H1 (cell line): ENCODE data around the gene SH3GL1. TPM values are rescaled to one million over a fixed set of nuclear protein-coding genes. Genes with fewer than 3 reads are reported as not detected.

ENCODE experiments used
- CTCF ChIA-PET: fragments of 300-600 bp; sonication (Branson Sonifier 250); formaldehyde crosslinking; loops from one replicate; lab custom pipeline; 2021; ENCODE audit not compliant: partially characterized antibody; lab: Charles Lee
- POLR2A ChIA-PET: fragments of 300-600 bp; sonication (Branson Sonifier 250); formaldehyde crosslinking; loops from one replicate; lab custom pipeline; 2021; ENCODE audit warnings: inconsistent platforms; ENCODE audit not compliant: partially characterized antibody; lab: Charles Lee
- DNase-seq, 2 experiments: peaks; one replicate each; pipeline versions ENCODE4 v3.0.0 to v3.0.0-alpha.2; 2010 to 2022; ENCODE audit warnings: low spot score in 2 of 2, low read depth in 1 of 2, mixed read lengths in 1 of 2
- FAIRE-seq: peaks from 2 replicates; lab custom pipeline; 2011; peaks lifted over from hg19 to GRCh38; lab: Jason Lieb, UNC
- H2AFZ ChIP-seq: 2 replicates; pipeline ENCODE4 v1.8.1; 2012; ENCODE audit warnings: low read length, inconsistent platforms
- H2AK5ac ChIP-seq: 2 replicates; pipeline ENCODE4 v1.6.1; 2013; ENCODE audit warnings: low read depth, low read length
- H2BK120ac ChIP-seq: replicated peaks from 2 replicates; pipeline ENCODE3; 2013; ENCODE audit warnings: low read depth, low read length, inconsistent platforms
- H2BK12ac ChIP-seq: 2 replicates; pipeline ENCODE4 v1.6.1; 2013; ENCODE audit warnings: low read depth, low read length
- H2BK15ac ChIP-seq: 2 replicates; pipeline ENCODE4 v1.6.1; 2013; ENCODE audit warnings: low read length
- H2BK20ac ChIP-seq: 2 replicates; pipeline ENCODE4 v1.6.1; 2013; ENCODE audit warnings: low read length
- H2BK5ac ChIP-seq: 2 replicates; pipeline ENCODE4 v1.6.1; 2013; ENCODE audit warnings: low read depth, low read length
- H3K14ac ChIP-seq: 2 replicates; pipeline ENCODE4 v1.6.1; 2013; ENCODE audit warnings: inconsistent platforms; ENCODE audit not compliant: insufficient read length
- H3K18ac ChIP-seq: 2 replicates; pipeline ENCODE4 v1.6.1; 2013; ENCODE audit warnings: low read length; ENCODE audit errors: extremely low read depth
- H3K23ac ChIP-seq: 2 replicates; pipeline ENCODE4 v1.6.1; 2013; ENCODE audit warnings: inconsistent platforms; ENCODE audit not compliant: insufficient read length
- H3K23me2 ChIP-seq: 2 replicates; pipeline ENCODE4 v1.6.1; 2013; ENCODE audit warnings: low read depth, low read length
- H3K27ac ChIP-seq: 2 replicates; pipeline ENCODE4 v1.6.1; 2011; ENCODE audit warnings: low read depth, low read length, inconsistent platforms
- H3K27me3 ChIP-seq, 4 experiments: replicated peaks in 1 of 4; 1 replicate in 1 of 4; 2 replicates in 3 of 4; pipeline versions ENCODE4 v1.6.1 to v1.8.1; 2011 to 2013; ENCODE audit warnings: low read length in 3 of 4, mild to moderate bottlenecking in 3 of 4, inconsistent platforms in 2 of 4, mixed read lengths in 2 of 4, moderate library complexity in 1 of 4; ENCODE audit not compliant: control insufficient read depth in 3 of 4, insufficient read depth in 3 of 4; ENCODE audit errors: extremely low read depth in 1 of 4
- H3K36me3 ChIP-seq, 4 experiments: 2 replicates each; pipeline versions ENCODE4 v1.6.1 to v1.8.1; 2011 to 2013; ENCODE audit warnings: mild to moderate bottlenecking in 4 of 4, low read length in 3 of 4, moderate library complexity in 2 of 4, control low read depth in 1 of 4, inconsistent platforms in 1 of 4; ENCODE audit not compliant: insufficient read depth in 4 of 4, control insufficient read depth in 2 of 4
- H3K4ac ChIP-seq: replicated peaks from 2 replicates; pipeline ENCODE3; 2013; ENCODE audit warnings: low read length, low read depth, mixed read lengths, inconsistent platforms; ENCODE audit not compliant: insufficient read length
- H3K4me1 ChIP-seq, 4 experiments: replicated peaks in 1 of 4; 1 replicate in 1 of 4; 2 replicates in 3 of 4; pipeline versions ENCODE4 v1.6.1 to v1.8.1; 2011 to 2013; ENCODE audit warnings: low read length in 3 of 4, inconsistent platforms in 2 of 4, mixed read lengths in 1 of 4; ENCODE audit not compliant: insufficient read depth in 4 of 4, control insufficient read depth in 3 of 4
- H3K4me2 ChIP-seq, 2 experiments: 2 replicates each; pipeline versions ENCODE4 v1.6.1 to v1.8.1; 2011 to 2013; ENCODE audit warnings: low read depth in 2 of 2, low read length in 2 of 2, control low read depth in 1 of 2, inconsistent platforms in 1 of 2, mild to moderate bottlenecking in 1 of 2; ENCODE audit not compliant: insufficient read depth in 1 of 2
- H3K4me3 ChIP-seq, 4 experiments: fragments of 200-600, 300-600 bp in 1 of 4; sonication (generic), shearing (Covaris generic), sonication (Bioruptor Twin) in 1 of 4; 2 replicates each; pipeline versions ENCODE4 v1.5.1 to v1.8.1; 2011 to 2016; ENCODE audit warnings: low read length in 4 of 4, low read depth in 3 of 4, control low read depth in 2 of 4, inconsistent platforms in 2 of 4, mild to moderate bottlenecking in 2 of 4, mixed read lengths in 1 of 4, moderate library complexity in 1 of 4; ENCODE audit not compliant: insufficient read depth in 2 of 4; ENCODE audit errors: extremely low read depth in 1 of 4
- H3K56ac ChIP-seq: replicated peaks from 2 replicates; pipeline ENCODE3; 2013; ENCODE audit warnings: low read depth, mild to moderate bottlenecking, mixed read lengths, low read length, inconsistent platforms; ENCODE audit not compliant: insufficient read length
- H3K79me1 ChIP-seq: 2 replicates; pipeline ENCODE4 v1.6.1; 2013; ENCODE audit warnings: low read depth, low read length, control low read depth
- H3K79me2 ChIP-seq, 2 experiments: 2 replicates each; pipeline versions ENCODE4 v1.6.1 to v1.8.1; 2012 to 2013; ENCODE audit warnings: low read length in 2 of 2, mild to moderate bottlenecking in 2 of 2, inconsistent platforms in 1 of 2; ENCODE audit not compliant: insufficient read depth in 2 of 2, control insufficient read depth in 1 of 2
- H3K9ac ChIP-seq, 4 experiments: replicated peaks in 1 of 4; 1 replicate in 1 of 4; 2 replicates in 3 of 4; pipeline versions ENCODE4 v1.6.1 to v1.8.1; 2011 to 2013; ENCODE audit warnings: low read depth in 3 of 4, low read length in 3 of 4, control low read depth in 2 of 4, mild to moderate bottlenecking in 2 of 4, moderate library complexity in 2 of 4, inconsistent platforms in 1 of 4; ENCODE audit errors: extremely low read depth in 1 of 4
- H3K9me3 ChIP-seq, 2 experiments: 2 replicates each; pipeline versions ENCODE4 v1.6.1 to v1.8.1; 2012 to 2013; ENCODE audit warnings: mild to moderate bottlenecking in 2 of 2, moderate library complexity in 2 of 2, control low read depth in 1 of 2, inconsistent platforms in 1 of 2, low read depth in 1 of 2, low read length in 1 of 2, mixed read lengths in 1 of 2; ENCODE audit not compliant: insufficient read depth in 2 of 2
- H4K20me1 ChIP-seq, 2 experiments: replicated peaks in 1 of 2; 2 replicates each; pipeline versions ENCODE3 to v1.8.1; 2011 to 2013; ENCODE audit warnings: inconsistent platforms in 2 of 2, low read length in 2 of 2, mild to moderate bottlenecking in 1 of 2; ENCODE audit not compliant: insufficient read depth in 2 of 2, control insufficient read depth in 1 of 2
- H4K5ac ChIP-seq: 2 replicates; pipeline ENCODE4 v1.6.1; 2013; ENCODE audit warnings: low read length, low read depth, mixed read lengths, inconsistent platforms; ENCODE audit not compliant: insufficient read length
- H4K8ac ChIP-seq: 2 replicates; pipeline ENCODE4 v1.8.0; 2013; ENCODE audit warnings: mild to moderate bottlenecking, moderate library complexity, low read length, inconsistent platforms; ENCODE audit not compliant: insufficient read depth; ENCODE audit errors: extremely low read depth
- H4K91ac ChIP-seq: replicated peaks from 2 replicates; pipeline ENCODE3; 2013; ENCODE audit warnings: low read length, mixed read lengths, inconsistent platforms; ENCODE audit not compliant: insufficient read length
- BRCA1 ChIP-seq: IDR thresholded peaks from 2 replicates; pipeline ENCODE4 v1.6.1; 2012; ENCODE audit warnings: low read depth, low read length, improper control_type of control experiment
- CHD1 ChIP-seq: IDR thresholded peaks from 2 replicates; pipeline ENCODE4 v1.6.1; 2012; ENCODE audit warnings: low read depth, low read length, improper control_type of control experiment
- CTBP2 ChIP-seq: IDR thresholded peaks from 2 replicates; pipeline ENCODE4 v1.7.0; 2011; ENCODE audit warnings: borderline replicate concordance, mild to moderate bottlenecking, moderate library complexity, mixed read lengths, low read length; ENCODE audit not compliant: insufficient read depth, insufficient read length
- EP300 ChIP-seq, 2 experiments: IDR thresholded peaks; 1 replicate in 1 of 2; 2 replicates in 1 of 2; pipeline ENCODE4 v1.6.1; 2011 to 2012; ENCODE audit warnings: low read depth in 2 of 2, low read length in 2 of 2, mild to moderate bottlenecking in 2 of 2, borderline replicate concordance in 1 of 2, inconsistent platforms in 1 of 2, moderate library complexity in 1 of 2
- GTF2F1 ChIP-seq: IDR thresholded peaks from 2 replicates; pipeline ENCODE4 v1.6.1; 2012; ENCODE audit warnings: low read depth, low read length, improper control_type of control experiment, borderline replicate concordance
- KDM1A ChIP-seq: fragments of 200-600, 300-600 bp; sonication (generic); IDR thresholded peaks from 2 replicates; pipeline ENCODE4 v1.7.1; 2016; ENCODE audit warnings: mild to moderate bottlenecking, low read length, borderline replicate concordance
- MAFK ChIP-seq: IDR thresholded peaks from 2 replicates; pipeline ENCODE4 v1.6.1; 2012; ENCODE audit warnings: low read depth, mild to moderate bottlenecking, improper control_type of control experiment, low read length
- POU5F1 ChIP-seq: IDR thresholded peaks from 2 replicates; pipeline ENCODE4 v1.6.1; 2011; ENCODE audit warnings: low read depth, mild to moderate bottlenecking, low read length, moderate library complexity
- SP4 ChIP-seq: IDR thresholded peaks from 2 replicates; pipeline ENCODE4 v1.6.1; 2012; ENCODE audit warnings: low read length, inconsistent platforms
- SRF ChIP-seq: IDR thresholded peaks from 2 replicates; pipeline ENCODE4 v1.6.1; 2011; ENCODE audit warnings: mild to moderate bottlenecking, low read depth, low read length, moderate library complexity
- TCF12 ChIP-seq: IDR thresholded peaks from 2 replicates; pipeline ENCODE4 v1.6.1; 2011; ENCODE audit warnings: low read depth, mild to moderate bottlenecking, low read length
- WGBS, 2 experiments: shearing (Covaris generic) in 1 of 2; methylation state at CpG; one replicate each; pipeline versions ENCODE4 v1.1.6 to v1.1.7; 2013 to 2015; ENCODE audit warnings: low lambda C conversion rate in 2 of 2, mixed read lengths in 2 of 2, inconsistent platforms in 1 of 2, low coverage in 1 of 2, missing lambda C conversion rate in 1 of 2; ENCODE audit not compliant: insufficient replicate concordance in 2 of 2, insufficient coverage in 1 of 2, insufficient read length in 1 of 2; ENCODE audit errors: extremely low coverage in 1 of 2, missing lambda C conversion rate in 1 of 2; 5-methylcytosine and 5-hydroxymethylcytosine counted together
- polyA plus RNA-seq, 7 experiments: library from polyadenylated mRNA; depleted of rRNA in 3 of 7; stranded (reverse) in 5 of 7; unstranded in 2 of 7; fragments of >200 nt in 5 of 7; fragments of 200-250 nt in 2 of 7; gene quantifications; 1 replicate in 5 of 7; 2 replicates in 1 of 7; 4 replicates in 1 of 7; pipeline versions ENCODE4 v1.2.1 to v1.2.3, GENCODE V29; 2011 to 2013; ENCODE audit warnings: missing spikeins in 2 of 7, mixed read lengths in 2 of 7
- total RNA-seq: library from RNA; stranded (reverse); fragmentation: NEBNext Ultra II Directional; extraction: Animal tissue kit (Norgen Biotek cat#: 25700); gene quantifications from 2 replicates; pipeline ENCODE4 v1.2.1, GENCODE V29; 2021

The SH3GL1 gene
- total and polyA plus RNA-seq, 2 of the 8 experiments (the other 6 are each of a cell fraction or from before 2014, with no cell fraction given): 81.5 to 102 TPM

DNA sequence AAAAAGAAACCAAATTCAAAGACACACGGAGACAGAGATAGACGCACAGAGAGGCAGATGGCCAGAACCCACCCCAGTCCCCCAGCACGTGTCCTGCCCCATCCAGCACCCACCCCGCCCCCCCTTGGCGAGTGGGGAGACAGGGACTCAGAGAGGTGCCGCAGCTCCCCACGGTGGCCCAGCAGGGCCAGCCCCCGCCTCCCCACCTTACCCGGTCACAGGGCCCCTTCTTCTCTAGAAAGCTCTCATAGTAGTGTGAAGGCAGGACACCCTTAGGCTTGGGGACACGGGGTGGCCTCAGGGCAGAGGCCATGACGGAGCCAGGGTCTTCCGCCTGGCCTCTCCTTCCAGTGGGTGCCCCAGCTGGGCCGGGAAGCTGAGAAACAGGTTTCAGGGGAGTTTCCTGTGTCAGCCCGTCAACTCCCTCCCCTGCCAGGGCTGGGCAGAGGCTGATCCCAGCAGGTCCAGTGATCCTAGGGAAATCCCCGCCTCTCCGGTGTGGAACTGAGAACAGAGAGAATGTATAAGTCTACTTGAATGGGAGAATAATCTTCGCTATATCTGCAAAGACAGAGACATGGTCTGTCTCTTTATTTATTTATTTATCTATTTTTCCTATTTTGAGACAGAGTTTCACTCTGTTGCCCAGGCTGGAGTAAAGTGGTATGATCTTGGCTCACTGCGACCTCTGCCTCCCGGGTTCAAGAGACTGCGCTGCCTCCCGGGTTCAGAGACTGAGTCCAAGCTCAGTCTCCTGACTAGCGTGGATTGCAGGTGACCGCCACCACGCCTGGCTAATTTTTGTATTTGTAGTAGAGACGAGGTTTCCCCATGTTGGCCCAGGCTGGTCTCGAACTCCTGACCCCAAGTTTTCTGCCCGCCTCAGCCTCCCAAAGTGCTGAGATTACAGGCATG, 61.6 kb downstream of the SH3GL1 start, which contains the start of gene STAP2:
STAP2 (minus strand) TSS at position 387 of the 915 bp plus-strand sequence; CDS start at position 313, 74 bp downstream.
- Histone ChIP-seq H3K23ac (no peak within 1 kb of the TSS), H2BK20ac (0 out of 2 replicates have a peak within 1 kb of the TSS, but pooled peaks have one; percentile 7), H3K36me3 (peaks cover 0 to 3% (median 0%) of the 10 kb centered on the region in 4 experiments; a peak in 2 of 8 replicates), H4K91ac (no peak within 1 kb of the TSS), H2AFZ (no peak within 1 kb of the TSS), H2BK120ac (no peak within 1 kb of the TSS), H3K27me3 (no peaks in the 10 kb centered on the region), H3K79me1 (no peaks in the 10 kb centered on the region), H3K9ac (peak within 1 kb of the TSS in 3 of 4 experiments; percentile 17 to 68 (median 25); a peak in 5 of 7 replicates), H3K27ac (no peak within 1 kb of the TSS), H4K5ac (no peak within 1 kb of the TSS), H3K79me2 (no peaks in the 10 kb centered on the region), H2BK12ac (peak within 1 kb of the TSS; percentile 77; the same call in 1 of the 2 replicates), H3K4me2 (peak within 1 kb of the TSS; percentile 73 to 74), H3K18ac (peak within 1 kb of the TSS; percentile 62), H4K20me1 (peaks cover 0 to 10% of the 10 kb centered on the region in 2 experiments), H3K4me1 (peaks cover 0 to 12% (median 5%) of the 10 kb centered on the region in 4 experiments; a peak in 4 of 7 replicates), H4K8ac (no peak within 1 kb of the TSS; the same call in 1 of the 2 replicates), H3K23me2 (peaks cover 30% of the 10 kb centered on the region), H2BK5ac (no peak within 1 kb of the TSS; the same call in 1 of the 2 replicates), H3K9me3 (no peaks in the 10 kb centered on the region), H3K14ac (no peak within 1 kb of the TSS), H2BK15ac (peak within 1 kb of the TSS; percentile 90; the same call in 1 of the 2 replicates), H3K4ac (no peak within 1 kb of the TSS), H3K4me3 (peak within 1 kb of the TSS; percentile 20 to 52 (median 30); a peak in 6 of 8 replicates), H3K56ac (no peak within 1 kb of the TSS), H2AK5ac (no peak within 1 kb of the TSS)
- ChIA-PET POLR2A (interaction anchor here (0.6 to 2.2 kb wide), 11 partner anchors 9 to 307 kb away, joined by 3 to 9 read pairs (median 3); partner anchors contain the start of gene SH3GL1), CTCF (interaction anchor here (0.6 to 20.4 kb wide), 8 partner anchors 14 to 462 kb away, joined by 3 to 311 read pairs (median 3); partner anchors contain the start of gene SHD)
- DNase-seq: peak in 1 of 2 experiments; percentile 66
- WGBS, 2 experiments: 60% methylated on average over 21 of the region's 27 CpGs; no CpG with 5 or more reads in 1 of the 2 experiments
- no peak for FAIRE-seq
- TF ChIP-seq POU5F1 (no peak), CHD1 (no peak), MAFK (no peak), SP4 (no peak), EP300 (IDR thresholded peaks at IDR 0.05; ENCODE audit: borderline replicate concordance in 1 of 2, low read depth in 2 of 2, low read length in 2 of 2) (no peak), CTBP2 (no peak), KDM1A (no peak), BRCA1 (no peak), SRF (no peak), TCF12 (no peak), GTF2F1 (no peak)
